GM23338 (cell line): ENCODE data around the gene LDLRAD3. TPM values are rescaled to one million over a fixed set of nuclear protein-coding genes. Genes with fewer than 3 reads are reported as not detected.

Source experiments
- ATAC-seq: fragments of 200-7000 bp; cut with Tn5 transposase; 3 replicates; pipeline ENCODE4 v1.9.1; 2020
- DNase-seq: peaks from one replicate; pipeline ENCODE4 v3.0.0-alpha.2; 2015; ENCODE audit warnings: low spot score
- H2AFZ ChIP-seq: fragments of 200-600 bp; sonication (generic); 2 replicates; pipeline ENCODE4 v1.8.0; 2016; ENCODE audit warnings: antibody characterized with exemption, mild to moderate bottlenecking, moderate library complexity
- H3F3A ChIP-seq: fragments of 200-600 bp; sonication (generic); replicated peaks from 2 replicates; pipeline ENCODE4 v1.8.0; 2017; ENCODE audit warnings: antibody characterized with exemption, mixed run types, low read depth
- H3K27ac ChIP-seq: fragments of 200-600 bp; sonication (generic); 2 replicates; pipeline ENCODE4 v1.6.1; 2016; ENCODE audit warnings: low read depth
- H3K27me3 ChIP-seq: fragments of 200-600 bp; sonication (generic); 2 replicates; pipeline ENCODE4 v1.8.0; 2016; ENCODE audit warnings: mild to moderate bottlenecking, mixed run types, moderate library complexity; ENCODE audit not compliant: insufficient read depth
- H3K36me3 ChIP-seq: fragments of 200-600 bp; sonication (generic); 2 replicates; pipeline ENCODE4 v1.8.0; 2016; ENCODE audit warnings: mild to moderate bottlenecking; ENCODE audit not compliant: insufficient read depth
- H3K4me1 ChIP-seq: fragments of 200-600 bp; sonication (generic); 2 replicates; pipeline ENCODE4 v1.8.0; 2016; ENCODE audit warnings: mild to moderate bottlenecking, moderate library complexity; ENCODE audit not compliant: insufficient read depth
- H3K4me2 ChIP-seq: fragments of 200-600 bp; sonication (generic); 2 replicates; pipeline ENCODE4 v1.7.1; 2017; ENCODE audit warnings: mixed run types
- H3K4me3 ChIP-seq: fragments of 200-600 bp; sonication (generic); 2 replicates; pipeline ENCODE4 v1.6.1; 2016; ENCODE audit warnings: mixed run types
- H3K79me2 ChIP-seq: fragments of 200-600 bp; sonication (generic); replicated peaks from 2 replicates; pipeline ENCODE4 v1.8.0; 2017; ENCODE audit warnings: mild to moderate bottlenecking; ENCODE audit not compliant: insufficient read depth
- H3K9me2 ChIP-seq: fragments of 200-600 bp; sonication (generic); 2 replicates; pipeline ENCODE4 v1.8.0; 2017; ENCODE audit not compliant: insufficient read depth
- H4K20me1 ChIP-seq: fragments of 200-600 bp; sonication (generic); replicated peaks from 2 replicates; pipeline ENCODE4 v1.8.0; 2017; ENCODE audit warnings: mild to moderate bottlenecking; ENCODE audit not compliant: insufficient read depth
- H3K27ac Mint-ChIP-seq: 2 replicates; pipeline ENCODE4 v1.8.0; 2020; ENCODE audit warnings: inconsistent platforms, mild to moderate bottlenecking, moderate library complexity, mixed read lengths
- H3K27me3 Mint-ChIP-seq: 3 replicates; pipeline ENCODE4 v1.8.0; 2022; ENCODE audit warnings: low read depth, mild to moderate bottlenecking, moderate library complexity, mixed read lengths, inconsistent platforms; ENCODE audit not compliant: insufficient read depth, poor library complexity
- H3K36me3 Mint-ChIP-seq: 3 replicates; pipeline ENCODE4 v1.8.0; 2021; ENCODE audit warnings: low read depth, mild to moderate bottlenecking, inconsistent platforms, moderate library complexity, mixed read lengths
- H3K4me1 Mint-ChIP-seq: 3 replicates; pipeline ENCODE4 v1.8.0; 2020; ENCODE audit warnings: mild to moderate bottlenecking, inconsistent platforms, mixed read lengths
- H3K4me3 Mint-ChIP-seq: 3 replicates; pipeline ENCODE4 v1.8.0; 2021; ENCODE audit warnings: moderate library complexity, mild to moderate bottlenecking, inconsistent platforms, mixed read lengths
- H3K9me3 Mint-ChIP-seq: 3 replicates; pipeline ENCODE4 v1.8.0; 2020; ENCODE audit warnings: moderate library complexity, mild to moderate bottlenecking, inconsistent platforms, mixed read lengths
- EZH2 ChIP-seq: fragments of 200-600 bp; sonication (generic); IDR thresholded peaks from one replicate; pipeline ENCODE4 v1.8.0; 2017; ENCODE audit warnings: antibody characterized with exemption, mild to moderate bottlenecking, low read depth; ENCODE audit not compliant: unreplicated experiment
- EZH2phosphoT487 ChIP-seq: fragments of 200-600 bp; sonication (generic); IDR thresholded peaks from one replicate; pipeline ENCODE4 v1.8.1; 2018; ENCODE audit warnings: antibody characterized with exemption; ENCODE audit not compliant: unreplicated experiment
- JUNB ChIP-seq: IDR thresholded peaks from one replicate; pipeline ENCODE4 v1.6.1; 2016; ENCODE audit warnings: antibody characterized with exemption; ENCODE audit not compliant: unreplicated experiment
- POLR2AphosphoS5 ChIP-seq: IDR thresholded peaks from 2 replicates; pipeline ENCODE4 v1.6.1; 2016; ENCODE audit warnings: antibody characterized with exemption, low read depth
- REST ChIP-seq: IDR thresholded peaks from one replicate; pipeline ENCODE4 v1.6.1; 2018; ENCODE audit warnings: antibody characterized with exemption; ENCODE audit not compliant: unreplicated experiment
- ZNF462 ChIP-seq: fragments of 250-450 bp; sonication (Bioruptor Pico); IDR thresholded peaks from 2 replicates; pipeline ENCODE4 v1.5.0; 2020; ENCODE audit warnings: mild to moderate bottlenecking, moderate library complexity
- polyA plus RNA-seq: library from polyadenylated mRNA; unstranded; fragments of >200 nt; fragmentation: Nextera tagmentation; extraction: Ambion mirVana; gene quantifications from 2 replicates; pipeline ENCODE4 v1.2.1, GENCODE V29; 2016
- total RNA-seq: library from RNA; depleted of rRNA; stranded (reverse); fragments of >200 nt; shearing (Covaris generic); gene quantifications from 2 replicates; pipeline ENCODE4 v1.2.3, GENCODE V29; 2014
- TF ChIP-seq, protein P1 (sequence below): IDR thresholded peaks from 2 replicates; pipeline ENCODE4 v1.6.1; 2016; ENCODE audit warnings: antibody characterized with exemption
- TF ChIP-seq, protein P2 (sequence below), 2 experiments: fragments of 200-600 bp in 1 of 2; sonication (generic) in 1 of 2; conservative IDR thresholded peaks; 2 replicates each; pipeline versions ENCODE4 v1.5.1 to v1.6.1; 2016 to 2017; ENCODE audit warnings: antibody characterized with exemption in 2 of 2, low read depth in 2 of 2, mild to moderate bottlenecking in 2 of 2, moderate library complexity in 1 of 2

Gene LDLRAD3
- total and polyA plus RNA-seq, 2 experiments from 2014 or later: 8.5 to 19.4 TPM

GRCh38 chr11:36074941-36075431, 131.1 kb downstream of the LDLRAD3 start:
- Histone ChIP-seq H3K27me3 (no peaks in the 10 kb centered on the region), H2AFZ (no peak overlapping the region), H3K4me3 (no peak overlapping the region), H3K36me3 (peaks cover 5% of the 10 kb centered on the region; the same call in 1 of the 2 replicates), H3K27ac (no peak overlapping the region), H4K20me1 (no peaks in the 10 kb centered on the region), H3K4me2 (no peak overlapping the region), H3F3A (peaks cover 3% of the 10 kb centered on the region; the same call in 1 of the 2 replicates), H3K4me1 (peaks cover 27% of the 10 kb centered on the region), H3K79me2 (peaks cover 11% of the 10 kb centered on the region; the same call in 1 of the 2 replicates), H3K9me2 (no peaks in the 10 kb centered on the region)
- TF ChIP-seq JUNB: no peak
- TF ChIP-seq EZH2phosphoT487: no peak
- TF ChIP-seq POLR2AphosphoS5: no peak
- TF ChIP-seq ZNF462 (CRISPR knock-in tag): no peak
- TF ChIP-seq, protein P1, sequence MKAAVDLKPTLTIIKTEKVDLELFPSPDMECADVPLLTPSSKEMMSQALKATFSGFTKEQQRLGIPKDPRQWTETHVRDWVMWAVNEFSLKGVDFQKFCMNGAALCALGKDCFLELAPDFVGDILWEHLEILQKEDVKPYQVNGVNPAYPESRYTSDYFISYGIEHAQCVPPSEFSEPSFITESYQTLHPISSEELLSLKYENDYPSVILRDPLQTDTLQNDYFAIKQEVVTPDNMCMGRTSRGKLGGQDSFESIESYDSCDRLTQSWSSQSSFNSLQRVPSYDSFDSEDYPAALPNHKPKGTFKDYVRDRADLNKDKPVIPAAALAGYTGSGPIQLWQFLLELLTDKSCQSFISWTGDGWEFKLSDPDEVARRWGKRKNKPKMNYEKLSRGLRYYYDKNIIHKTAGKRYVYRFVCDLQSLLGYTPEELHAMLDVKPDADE: no peak
- TF ChIP-seq EZH2: no peak
- TF ChIP-seq, protein P2, sequence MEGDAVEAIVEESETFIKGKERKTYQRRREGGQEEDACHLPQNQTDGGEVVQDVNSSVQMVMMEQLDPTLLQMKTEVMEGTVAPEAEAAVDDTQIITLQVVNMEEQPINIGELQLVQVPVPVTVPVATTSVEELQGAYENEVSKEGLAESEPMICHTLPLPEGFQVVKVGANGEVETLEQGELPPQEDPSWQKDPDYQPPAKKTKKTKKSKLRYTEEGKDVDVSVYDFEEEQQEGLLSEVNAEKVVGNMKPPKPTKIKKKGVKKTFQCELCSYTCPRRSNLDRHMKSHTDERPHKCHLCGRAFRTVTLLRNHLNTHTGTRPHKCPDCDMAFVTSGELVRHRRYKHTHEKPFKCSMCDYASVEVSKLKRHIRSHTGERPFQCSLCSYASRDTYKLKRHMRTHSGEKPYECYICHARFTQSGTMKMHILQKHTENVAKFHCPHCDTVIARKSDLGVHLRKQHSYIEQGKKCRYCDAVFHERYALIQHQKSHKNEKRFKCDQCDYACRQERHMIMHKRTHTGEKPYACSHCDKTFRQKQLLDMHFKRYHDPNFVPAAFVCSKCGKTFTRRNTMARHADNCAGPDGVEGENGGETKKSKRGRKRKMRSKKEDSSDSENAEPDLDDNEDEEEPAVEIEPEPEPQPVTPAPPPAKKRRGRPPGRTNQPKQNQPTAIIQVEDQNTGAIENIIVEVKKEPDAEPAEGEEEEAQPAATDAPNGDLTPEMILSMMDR (conservative IDR thresholded peaks at IDR 0.05; ENCODE audit: low read depth in 2 of 2): no peak
- no peak for TF ChIP-seq REST
- DNase-seq (no peak), ATAC-seq (no peak)
- Mint-ChIP-seq H3K27me3 (peaks cover 2% of the 10 kb centered on the region), H3K36me3 (peaks cover 39% of the 10 kb centered on the region), H3K4me1 (peaks cover 39% of the 10 kb centered on the region), H3K9me3 (peaks cover 30% of the 10 kb centered on the region), H3K4me3 (no peak overlapping the region), H3K27ac (no peak overlapping the region)
